H9 (cell line): ENCODE data around the gene UBE2L3. TPM values are rescaled to one million over a fixed set of nuclear protein-coding genes. Genes with fewer than 3 reads are reported as not detected.

Source experiments
- DNase-seq: peaks from one replicate; pipeline ENCODE4 v3.0.0-alpha.2; 2017
- H2AFZ ChIP-seq: one replicate; pipeline ENCODE4 v1.6.1; 2013; ENCODE audit warnings: mild to moderate bottlenecking, low read length, control low read depth, moderate library complexity
- H2AK5ac ChIP-seq: 2 replicates; pipeline ENCODE4 v1.6.1; 2013; ENCODE audit warnings: low read length, control low read depth, mixed read lengths; ENCODE audit not compliant: insufficient read length
- H2BK120ac ChIP-seq: one replicate; pipeline ENCODE4 v1.6.1; 2013; ENCODE audit warnings: low read depth, mild to moderate bottlenecking, low read length, control low read depth, inconsistent platforms; ENCODE audit not compliant: poor library complexity, severe bottlenecking
- H2BK12ac ChIP-seq: 2 replicates; pipeline ENCODE4 v1.6.1; 2013; ENCODE audit warnings: low read length, control low read depth, mixed read lengths, low read depth; ENCODE audit not compliant: insufficient read length
- H2BK15ac ChIP-seq: 2 replicates; pipeline ENCODE4 v1.6.1; 2013; ENCODE audit warnings: low read depth, low read length, control low read depth
- H2BK20ac ChIP-seq: one replicate; pipeline ENCODE4 v1.6.1; 2013; ENCODE audit warnings: low read depth, mild to moderate bottlenecking, low read length, control low read depth, inconsistent platforms; ENCODE audit not compliant: poor library complexity, severe bottlenecking
- H2BK5ac ChIP-seq: 2 replicates; pipeline ENCODE4 v1.6.1; 2013; ENCODE audit warnings: low read length, control low read depth, mixed read lengths; ENCODE audit not compliant: insufficient read length
- H3K14ac ChIP-seq: 2 replicates; pipeline ENCODE4 v1.6.1; 2013; ENCODE audit warnings: low read length, control low read depth; ENCODE audit not compliant: insufficient read depth
- H3K18ac ChIP-seq: 2 replicates; pipeline ENCODE4 v1.6.1; 2013; ENCODE audit warnings: low read depth, mild to moderate bottlenecking, mixed read lengths, low read length, control low read depth; ENCODE audit not compliant: insufficient read length
- H3K23ac ChIP-seq: 2 replicates; pipeline ENCODE4 v1.6.1; 2013; ENCODE audit warnings: low read length, control low read depth, mixed read lengths, low read depth; ENCODE audit not compliant: insufficient read length
- H3K23me2 ChIP-seq: 2 replicates; pipeline ENCODE4 v1.6.1; 2013; ENCODE audit warnings: low read depth, mild to moderate bottlenecking, mixed read lengths, low read length, control low read depth; ENCODE audit not compliant: insufficient read length, poor library complexity, severe bottlenecking
- H3K27ac ChIP-seq: 2 replicates; pipeline ENCODE4 v1.5.1; 2013; ENCODE audit warnings: low read length, control low read depth, mixed read lengths, low read depth; ENCODE audit not compliant: insufficient read length
- H3K27me3 ChIP-seq: 2 replicates; pipeline ENCODE4 v1.6.1; 2013; ENCODE audit warnings: low read length, control low read depth, inconsistent platforms; ENCODE audit not compliant: insufficient read depth
- H3K4ac ChIP-seq: 2 replicates; pipeline ENCODE4 v1.6.1; 2013; ENCODE audit warnings: low read depth, mild to moderate bottlenecking, control low read depth, inconsistent platforms, low read length, moderate library complexity
- H3K4me1 ChIP-seq: 2 replicates; pipeline ENCODE4 v1.6.1; 2013; ENCODE audit warnings: low read length, control low read depth, inconsistent platforms; ENCODE audit not compliant: insufficient read depth
- H3K4me2 ChIP-seq: 2 replicates; pipeline ENCODE4 v1.6.1; 2013; ENCODE audit warnings: low read length, control low read depth, mixed read lengths; ENCODE audit not compliant: insufficient read length, insufficient read depth
- H3K56ac ChIP-seq: 2 replicates; pipeline ENCODE4 v1.6.1; 2013; ENCODE audit warnings: low read depth, mild to moderate bottlenecking, mixed read lengths, low read length, control low read depth; ENCODE audit not compliant: insufficient read length
- H3K79me1 ChIP-seq: 2 replicates; pipeline ENCODE4 v1.6.1; 2013; ENCODE audit warnings: low read depth, mild to moderate bottlenecking, moderate library complexity, low read length, control low read depth, inconsistent platforms; ENCODE audit not compliant: insufficient read depth, poor library complexity, severe bottlenecking
- H3K79me2 ChIP-seq: 2 replicates; pipeline ENCODE4 v1.6.1; 2013; ENCODE audit warnings: low read length, control low read depth, inconsistent platforms; ENCODE audit not compliant: insufficient read depth
- H3K9ac ChIP-seq: 2 replicates; pipeline ENCODE4 v1.6.1; 2013; ENCODE audit warnings: low read length, control low read depth, mixed read lengths; ENCODE audit not compliant: insufficient read length; ENCODE audit errors: extremely low read depth
- H3K9me3 ChIP-seq: one replicate; pipeline ENCODE4 v1.6.1; 2013; ENCODE audit warnings: low read depth, low read length, inconsistent platforms; ENCODE audit not compliant: control insufficient read depth
- H3T11ph ChIP-seq: one replicate; pipeline ENCODE4 v1.6.1; 2013; ENCODE audit warnings: mild to moderate bottlenecking, low read length, control low read depth, inconsistent platforms
- H4K20me1 ChIP-seq: one replicate; pipeline ENCODE4 v1.6.1; 2013; ENCODE audit not compliant: control insufficient read depth, insufficient read length, insufficient read depth
- H4K5ac ChIP-seq: 2 replicates; pipeline ENCODE4 v1.6.1; 2013; ENCODE audit warnings: low read depth, mild to moderate bottlenecking, mixed read lengths, low read length, control low read depth; ENCODE audit not compliant: insufficient read length
- H4K8ac ChIP-seq: replicated peaks from 2 replicates; pipeline ENCODE4 v1.6.1; 2013; ENCODE audit warnings: low read length, control low read depth, mixed read lengths, low read depth; ENCODE audit not compliant: insufficient read length
- H4K91ac ChIP-seq: 2 replicates; pipeline ENCODE4 v1.6.1; 2013; ENCODE audit warnings: low read depth, mild to moderate bottlenecking, moderate library complexity, mixed read lengths, low read length, control low read depth; ENCODE audit not compliant: insufficient read length
- H3K27ac Mint-ChIP-seq, 3 experiments: 2 replicates in 2 of 3; 3 replicates in 1 of 3; pipeline ENCODE4 v1.8.0; 2020 to 2021; ENCODE audit warnings: mixed read lengths in 3 of 3, mild to moderate bottlenecking in 1 of 3, moderate library complexity in 1 of 3
- H3K27me3 Mint-ChIP-seq: 2 replicates; pipeline ENCODE4 v1.8.0; 2021; ENCODE audit warnings: low read depth, mild to moderate bottlenecking, moderate library complexity, mixed read lengths
- H3K36me3 Mint-ChIP-seq, 3 experiments: 2 replicates in 2 of 3; 3 replicates in 1 of 3; pipeline ENCODE4 v1.8.0; 2020 to 2021; ENCODE audit warnings: low read depth in 3 of 3, mixed read lengths in 3 of 3; ENCODE audit not compliant: insufficient read depth in 1 of 3
- H3K4me1 Mint-ChIP-seq, 2 experiments: 2 replicates each; pipeline ENCODE4 v1.8.0; 2020; ENCODE audit warnings: mixed read lengths in 2 of 2
- H3K4me3 Mint-ChIP-seq, 2 experiments: 2 replicates in 1 of 2; 3 replicates in 1 of 2; pipeline ENCODE4 v1.8.0; 2020 to 2021; ENCODE audit warnings: mild to moderate bottlenecking in 2 of 2, mixed read lengths in 2 of 2, moderate library complexity in 1 of 2
- H3K9me3 Mint-ChIP-seq, 2 experiments: 2 replicates in 1 of 2; 3 replicates in 1 of 2; pipeline ENCODE4 v1.8.0; 2020; ENCODE audit warnings: mild to moderate bottlenecking in 2 of 2, mixed read lengths in 2 of 2, moderate library complexity in 1 of 2
- CTCF ChIP-seq: fragments of 200-600 bp; sonication (generic); conservative IDR thresholded peaks from 3 replicates; pipeline ENCODE4 v1.8.0; 2021; ENCODE audit warnings: antibody characterized with exemption, mild to moderate bottlenecking
- WGBS: extraction: QIAGEN DNeasy Blood & Tissue Kit; methylation state at CpG from one replicate; pipeline ENCODE4 v1.1.7; 2013; ENCODE audit warnings: missing lambda C conversion rate, low lambda C conversion rate, mixed read lengths; ENCODE audit not compliant: insufficient read length; ENCODE audit errors: extremely low coverage; 5-methylcytosine and 5-hydroxymethylcytosine counted together
- total RNA-seq: library from RNA; stranded (reverse); gene quantifications from 2 replicates; pipeline ENCODE4 v1.2.1, GENCODE V29; 2021

The UBE2L3 gene
- total RNA-seq, 1 experiment from 2014 or later = 79.7 TPM

- no CpG with 5 or more reads among the region's 44 CpGs for WGBS
- Mint-ChIP-seq H3K4me1 (peaks cover 25 to 26% of the 10 kb centered on the region in 2 experiments), H3K9me3 (no peaks in the 10 kb centered on the region), H3K4me3 (peak overlapping the region; percentile 84 to 92), H3K27me3 (no peaks in the 10 kb centered on the region), H3K36me3 (peaks cover 11 to 29% (median 16%) of the 10 kb centered on the region in 3 experiments; a peak in 6 of 7 replicates), H3K27ac (peak overlapping the region in 1 of 3 experiments; percentile 96; a peak in 4 of 7 replicates)
- no peak overlapping the region for H2BK20ac ChIP-seq
- H3K27ac ChIP-seq = no peak overlapping the region
- peaks cover 18% of the 10 kb centered on the region for H3K23me2 ChIP-seq
- H3K79me2 ChIP-seq = no peaks in the 10 kb centered on the region
- H2AK5ac ChIP-seq = no peak overlapping the region
- H3K79me1 ChIP-seq = no peaks in the 10 kb centered on the region
- H4K20me1 ChIP-seq = no peaks in the 10 kb centered on the region
- no peak overlapping the region for H3K56ac ChIP-seq
- no peak overlapping the region for H3T11ph ChIP-seq
- H4K8ac ChIP-seq = no peak overlapping the region
- peak overlapping the region; percentile 20 for H3K9ac ChIP-seq
- H3K18ac ChIP-seq = peak overlapping the region; percentile 74
- no peak overlapping the region for H2BK12ac ChIP-seq
- TF ChIP-seq CTCF = no peak
- H3K27me3 ChIP-seq = no peaks in the 10 kb centered on the region
- H2BK120ac ChIP-seq = no peak overlapping the region
- no peak overlapping the region for H2BK5ac ChIP-seq
- no peak overlapping the region for H4K5ac ChIP-seq
- H3K23ac ChIP-seq = no peak overlapping the region
- DNase-seq = peak; percentile 92
- no peak overlapping the region for H4K91ac ChIP-seq
- no peak overlapping the region for H2BK15ac ChIP-seq
- peaks cover 4% of the 10 kb centered on the region; the same call in 1 of the 2 replicates for H3K4me1 ChIP-seq
- H3K4ac ChIP-seq = no peak overlapping the region
- H3K14ac ChIP-seq = peak overlapping the region; percentile 74; the same call in 1 of the 2 replicates
- peak overlapping the region; percentile 86 for H3K4me2 ChIP-seq
- H3K9me3 ChIP-seq = no peaks in the 10 kb centered on the region
- H2AFZ ChIP-seq = no peak overlapping the region
These were observed 84.6 kb downstream of the UBE2L3 start for GRCh38 chr22:21652010-21652546.
